ENCODE measurements around the gene SMIM14. TPM values are rescaled to one million over a fixed set of nuclear protein-coding genes. Genes with fewer than 3 reads are reported as not detected.
"Not testable (repeated sequence)": the region's sequence is repeated elsewhere in the genome, so short reads cannot be mapped to it uniquely, and the experiment has no call there.

The SMIM14 gene
- polyA plus RNA-seq, 6 donors from 2014 or later = 236 to 487 (median 451) TPM

GRCh38 chr4:39658756-39659155 is 20.1 kb upstream of the SMIM14 start:
- Mint-ChIP-seq H3K4me3 (no peak overlapping the region), H3K4me1 (peaks cover 9 to 33% (median 18%) of the 10 kb centered on the region in 3 donors)

GRCh38 chr4:39657465-39657864 is 18.8 kb upstream of the SMIM14 start:
- peak overlapping the region; percentile 10 to 81 (median 54) for H3K4me3 Mint-ChIP-seq

More at GRCh38 chr4:39658756-39659155, 20.1 kb upstream of the SMIM14 start:
- H3K27me3 Mint-ChIP-seq = no peaks in the 10 kb centered on the region
- ATAC-seq (ENCODE audit: low read depth in 2 of 2) (no peak), DNase-seq (no peak)
- no peaks in the 10 kb centered on the region for H3K9me3 Mint-ChIP-seq
- no peaks in the 10 kb centered on the region for H3K36me3 Mint-ChIP-seq
- H3K27ac Mint-ChIP-seq = peak overlapping the region in 1 of 6 donors; percentile 82

GRCh38 chr4:39656638-39657037 is 18.0 kb upstream of the SMIM14 start:
- DNase-seq; H3K9me3 Mint-ChIP-seq; H3K36me3 Mint-ChIP-seq; ATAC-seq (ENCODE audit: low read depth in 2 of 2); H3K27me3 Mint-ChIP-seq: not testable (repeated sequence)
- H3K27ac Mint-ChIP-seq = peak overlapping the region in 1 of 6 donors; percentile 7
- peaks cover 11 to 44% (median 22%) of the 10 kb centered on the region in 3 donors for H3K4me1 Mint-ChIP-seq
- peak overlapping the region in 1 of 8 donors; percentile 29 for H3K4me3 Mint-ChIP-seq

More at GRCh38 chr4:39657465-39657864, 18.8 kb upstream of the SMIM14 start:
- peak; percentile 97 to 98 for ATAC-seq (ENCODE audit: low read depth in 2 of 2)
- peaks cover 11 to 38% (median 21%) of the 10 kb centered on the region in 3 donors for H3K4me1 Mint-ChIP-seq
- DNase-seq = peak; percentile 55
- H3K27ac Mint-ChIP-seq = peak overlapping the region; percentile 3 to 94 (median 48)
- no peaks in the 10 kb centered on the region for H3K27me3 Mint-ChIP-seq
- no peaks in the 10 kb centered on the region for H3K36me3 Mint-ChIP-seq
- no peaks in the 10 kb centered on the region for H3K9me3 Mint-ChIP-seq

- H3K4me3 Mint-ChIP-seq = peak overlapping the region in 1 of 8 donors; percentile 16
- H3K27ac Mint-ChIP-seq = no peak overlapping the region
- no peak for DNase-seq
- ATAC-seq (ENCODE audit: low read depth in 2 of 2) = no peak
- H3K36me3 Mint-ChIP-seq = no peaks in the 10 kb centered on the region
- H3K4me1 Mint-ChIP-seq = peaks cover 11 to 51% (median 30%) of the 10 kb centered on the region in 3 donors
- no peaks in the 10 kb centered on the region for H3K9me3 Mint-ChIP-seq
- no peaks in the 10 kb centered on the region for H3K27me3 Mint-ChIP-seq
These were observed 17.2 kb upstream of the SMIM14 start for GRCh38 chr4:39655876-39656275.

- no peaks in the 10 kb centered on the region for H3K27me3 Mint-ChIP-seq
- peak overlapping the region in 1 of 6 donors; percentile 39 for H3K27ac Mint-ChIP-seq
- peak overlapping the region in 1 of 8 donors; percentile 24 for H3K4me3 Mint-ChIP-seq
- no peaks in the 10 kb centered on the region for H3K9me3 Mint-ChIP-seq
- ATAC-seq (ENCODE audit: low read depth in 2 of 2) (no peak), DNase-seq (no peak)
- no peaks in the 10 kb centered on the region for H3K36me3 Mint-ChIP-seq
- peaks cover 16 to 57% (median 36%) of the 10 kb centered on the region in 3 donors for H3K4me1 Mint-ChIP-seq
These were observed 16.5 kb upstream of the SMIM14 start for GRCh38 chr4:39655211-39655610.

- H3K27me3 Mint-ChIP-seq; DNase-seq; ATAC-seq (ENCODE audit: low read depth in 2 of 2); H3K36me3 Mint-ChIP-seq; H3K9me3 Mint-ChIP-seq; H3K27ac Mint-ChIP-seq: not testable (repeated sequence)
- Mint-ChIP-seq H3K4me3 (peak overlapping the region in 2 of 8 donors; percentile 3 to 22), H3K4me1 (peaks cover 10 to 34% (median 22%) of the 10 kb centered on the region in 3 donors)
These were observed 12.9 kb upstream of the SMIM14 start for GRCh38 chr4:39651586-39651985.

- Mint-ChIP-seq H3K4me3 (no peak overlapping the region), H3K9me3 (no peaks in the 10 kb centered on the region), H3K27me3 (no peaks in the 10 kb centered on the region), H3K36me3 (no peaks in the 10 kb centered on the region), H3K4me1 (peaks cover 10 to 33% (median 22%) of the 10 kb centered on the region in 3 donors), H3K27ac (peak overlapping the region in 3 of 6 donors; percentile 36 to 80 (median 74))
- ATAC-seq (ENCODE audit: low read depth in 2 of 2) = no peak
- DNase-seq = no peak
These were observed 11.1 kb upstream of the SMIM14 start for GRCh38 chr4:39649639-39650265.

GRCh38 chr4:39648827-39649558 is 10.3 kb upstream of the SMIM14 start:
- no peak for ATAC-seq (ENCODE audit: low read depth in 2 of 2)
- no peaks in the 10 kb centered on the region for H3K9me3 Mint-ChIP-seq
- peaks cover 9 to 28% (median 21%) of the 10 kb centered on the region in 3 donors for H3K4me1 Mint-ChIP-seq
- peak overlapping the region in 1 of 6 donors; percentile 35 for H3K27ac Mint-ChIP-seq
- no peak overlapping the region for H3K4me3 Mint-ChIP-seq
- DNase-seq = no peak
- no peaks in the 10 kb centered on the region for H3K27me3 Mint-ChIP-seq
- H3K36me3 Mint-ChIP-seq = no peaks in the 10 kb centered on the region

GRCh38 chr4:39648213-39648612 is 9.5 kb upstream of the SMIM14 start:
- Mint-ChIP-seq H3K27me3 (no peaks in the 10 kb centered on the region), H3K4me1 (peaks cover 4 to 22% (median 16%) of the 10 kb centered on the region in 3 donors)
- no peak for ATAC-seq (ENCODE audit: low read depth in 2 of 2)

GRCh38 chr4:39642885-39643552 is 4.4 kb upstream of the SMIM14 start:
- no peak overlapping the region for H3K27ac Mint-ChIP-seq
- no peaks in the 10 kb centered on the region for H3K36me3 Mint-ChIP-seq
- ATAC-seq (ENCODE audit: low read depth in 2 of 2) = no peak
- DNase-seq = no peak
- H3K27me3 Mint-ChIP-seq = no peaks in the 10 kb centered on the region
- peaks cover 1 to 20% (median 14%) of the 10 kb centered on the region in 3 donors for H3K4me1 Mint-ChIP-seq
- H3K9me3 Mint-ChIP-seq = no peaks in the 10 kb centered on the region
- H3K4me3 Mint-ChIP-seq = no peak overlapping the region

More at GRCh38 chr4:39648213-39648612, 9.5 kb upstream of the SMIM14 start:
- H3K36me3 Mint-ChIP-seq = no peaks in the 10 kb centered on the region
- no peak overlapping the region for H3K4me3 Mint-ChIP-seq
- H3K9me3 Mint-ChIP-seq = no peaks in the 10 kb centered on the region
- DNase-seq = no peak
- H3K27ac Mint-ChIP-seq = peak overlapping the region in 1 of 6 donors; percentile 69

- H3K4me3 Mint-ChIP-seq = peak overlapping the region in 4 of 8 donors; percentile 45 to 99 (median 63)
These were observed 2.8 kb upstream of the SMIM14 start for GRCh38 chr4:39641451-39641850.

GRCh38 chr4:39637586-39638353 is 895 bp downstream of the SMIM14 start:
- peak overlapping the region; percentile 92 to 99 (median 96) for H3K27ac Mint-ChIP-seq
- H3K4me3 Mint-ChIP-seq = peak overlapping the region; percentile 88 to 99 (median 94)
- H3K9me3 Mint-ChIP-seq = no peaks in the 10 kb centered on the region
- peaks cover 29 to 63% (median 47%) of the 10 kb centered on the region in 3 donors for H3K4me1 Mint-ChIP-seq
- H3K27me3 Mint-ChIP-seq = no peaks in the 10 kb centered on the region
- peaks cover 0 to 8% of the 10 kb centered on the region in 2 donors for H3K36me3 Mint-ChIP-seq
- ATAC-seq (ENCODE audit: low read depth in 2 of 2) = peak; percentile 53 to 55
- peak; percentile 57 for DNase-seq

More at GRCh38 chr4:39641451-39641850, 2.8 kb upstream of the SMIM14 start:
- Mint-ChIP-seq H3K4me1 (peaks cover 9 to 26% (median 16%) of the 10 kb centered on the region in 3 donors), H3K9me3 (no peaks in the 10 kb centered on the region), H3K27ac (peak overlapping the region in 1 of 6 donors; percentile 20), H3K36me3 (no peaks in the 10 kb centered on the region), H3K27me3 (no peaks in the 10 kb centered on the region)
- DNase-seq (no peak), ATAC-seq (ENCODE audit: low read depth in 2 of 2) (no peak)

GRCh38 chr4:39637221-39637585 is 1.5 kb downstream of the SMIM14 start:
- peaks cover 32 to 67% (median 51%) of the 10 kb centered on the region in 3 donors for H3K4me1 Mint-ChIP-seq
- no peak for ATAC-seq (ENCODE audit: low read depth in 2 of 2)
- peaks cover 0 to 8% of the 10 kb centered on the region in 2 donors for H3K36me3 Mint-ChIP-seq

More at GRCh38 chr4:39637221-39637585, 1.5 kb downstream of the SMIM14 start:
- Mint-ChIP-seq H3K27me3 (no peaks in the 10 kb centered on the region), H3K27ac (peak overlapping the region; percentile 92 to 99 (median 96)), H3K9me3 (no peaks in the 10 kb centered on the region), H3K4me3 (peak overlapping the region; percentile 88 to 99 (median 94))
- DNase-seq = no peak
